Measurements from ENCODE around the gene MED25.

The MED25 gene

DNA sequence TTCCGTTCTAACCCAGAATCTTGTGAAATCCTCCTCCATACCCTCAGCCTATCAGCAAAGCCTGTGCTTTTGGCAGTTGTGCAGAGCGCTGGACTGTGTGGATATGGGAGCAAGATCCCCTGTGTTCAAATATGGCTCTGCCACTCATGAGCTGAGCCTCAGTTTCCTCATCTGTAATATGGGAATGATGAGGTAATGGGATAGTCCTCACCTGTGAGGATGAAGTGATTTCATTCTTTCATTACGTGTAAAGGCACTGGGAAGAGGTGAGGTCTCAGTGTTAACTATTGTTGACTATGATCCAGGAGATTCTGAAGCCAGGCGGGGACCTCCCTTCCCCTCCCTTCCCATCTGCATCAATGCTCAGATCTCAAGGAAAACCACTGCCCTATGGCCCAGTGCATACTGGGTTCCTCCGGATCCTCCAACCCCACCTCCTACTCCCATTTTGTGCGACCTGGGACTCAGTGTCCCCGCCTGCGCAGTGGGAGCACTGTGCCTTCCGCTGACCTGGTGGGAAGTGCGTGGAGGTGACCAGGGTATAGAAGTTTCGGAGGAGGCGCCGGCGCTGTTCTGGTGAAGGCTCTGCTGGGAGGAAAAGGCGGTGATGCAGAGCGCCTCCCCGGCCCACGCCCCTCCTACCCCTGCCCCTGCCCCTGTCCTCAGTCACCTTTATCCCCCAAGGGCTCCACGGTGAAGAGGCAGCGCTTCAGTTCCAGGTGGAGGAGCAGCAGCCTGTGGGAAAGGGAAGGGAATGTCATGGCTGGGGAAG is 10.0 kb upstream of the MED25 start:
- no peak overlapping the region for H3K4me3 ChIP-seq (ENCODE audit: low read length)
- DNase-seq (ENCODE audit: low read depth): no peak
- TF ChIP-seq, protein P1, sequence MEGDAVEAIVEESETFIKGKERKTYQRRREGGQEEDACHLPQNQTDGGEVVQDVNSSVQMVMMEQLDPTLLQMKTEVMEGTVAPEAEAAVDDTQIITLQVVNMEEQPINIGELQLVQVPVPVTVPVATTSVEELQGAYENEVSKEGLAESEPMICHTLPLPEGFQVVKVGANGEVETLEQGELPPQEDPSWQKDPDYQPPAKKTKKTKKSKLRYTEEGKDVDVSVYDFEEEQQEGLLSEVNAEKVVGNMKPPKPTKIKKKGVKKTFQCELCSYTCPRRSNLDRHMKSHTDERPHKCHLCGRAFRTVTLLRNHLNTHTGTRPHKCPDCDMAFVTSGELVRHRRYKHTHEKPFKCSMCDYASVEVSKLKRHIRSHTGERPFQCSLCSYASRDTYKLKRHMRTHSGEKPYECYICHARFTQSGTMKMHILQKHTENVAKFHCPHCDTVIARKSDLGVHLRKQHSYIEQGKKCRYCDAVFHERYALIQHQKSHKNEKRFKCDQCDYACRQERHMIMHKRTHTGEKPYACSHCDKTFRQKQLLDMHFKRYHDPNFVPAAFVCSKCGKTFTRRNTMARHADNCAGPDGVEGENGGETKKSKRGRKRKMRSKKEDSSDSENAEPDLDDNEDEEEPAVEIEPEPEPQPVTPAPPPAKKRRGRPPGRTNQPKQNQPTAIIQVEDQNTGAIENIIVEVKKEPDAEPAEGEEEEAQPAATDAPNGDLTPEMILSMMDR (IDR thresholded peaks at IDR 0.05; ENCODE audit: insufficient read depth, low read depth, low read length, missing control alignments): no peak

- peak; percentile 83 for DNase-seq (ENCODE audit: low read depth)
- TF ChIP-seq, protein P1 (IDR thresholded peaks at IDR 0.05; ENCODE audit: insufficient read depth, low read depth, low read length, missing control alignments): no peak
- peak overlapping the region; percentile 53 for H3K4me3 ChIP-seq (ENCODE audit: low read length)
Measured at GRCh38 chr19:49808711-49809159, 9.4 kb upstream of the MED25 start.

- no peak for DNase-seq (ENCODE audit: low read depth)
- TF ChIP-seq, protein P1 (IDR thresholded peaks at IDR 0.05; ENCODE audit: insufficient read depth, low read depth, low read length, missing control alignments): no peak
- H3K4me3 ChIP-seq (ENCODE audit: low read length): peak overlapping the region; percentile 53
Measured at GRCh38 chr19:49809160-49809940, 8.7 kb upstream of the MED25 start.

- no peak overlapping the region for H3K4me3 ChIP-seq (ENCODE audit: low read length)
- DNase-seq (ENCODE audit: low read depth): no peak
- TF ChIP-seq, protein P1 (IDR thresholded peaks at IDR 0.05; ENCODE audit: insufficient read depth, low read depth, low read length, missing control alignments): no peak
Measured at GRCh38 chr19:49809941-49810389, 8.1 kb upstream of the MED25 start.

DNA sequence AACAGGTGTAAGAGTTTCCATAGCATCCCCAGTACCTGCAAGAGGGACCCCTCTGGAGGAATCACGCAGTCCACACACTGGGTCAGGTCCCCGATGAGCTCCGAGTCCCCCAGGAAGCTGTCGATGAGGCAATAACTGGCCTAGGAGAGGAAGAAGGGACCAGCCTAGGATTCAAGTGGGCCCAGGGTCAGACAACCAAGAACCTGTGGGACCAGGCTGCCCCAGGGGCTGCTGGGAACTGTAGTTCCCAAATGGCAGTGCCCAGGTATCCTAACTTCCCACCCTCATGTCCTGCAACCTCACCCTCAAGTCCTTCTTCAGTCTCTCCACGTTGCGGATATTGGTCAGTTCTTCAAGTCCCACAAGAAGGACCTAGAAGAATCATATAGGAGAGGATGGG is 6.8 kb upstream of the MED25 start:
- H3K4me3 ChIP-seq (ENCODE audit: low read length): no peak overlapping the region
- DNase-seq (ENCODE audit: low read depth): no peak
- TF ChIP-seq, protein P1 (IDR thresholded peaks at IDR 0.05; ENCODE audit: insufficient read depth, low read depth, low read length, missing control alignments): no peak

GRCh38 chr19:49812452-49812996 is 5.6 kb upstream of the MED25 start:
- H3K4me3 ChIP-seq (ENCODE audit: low read length): peak overlapping the region; percentile 88
- no peak for DNase-seq (ENCODE audit: low read depth)
- TF ChIP-seq, protein P1 (IDR thresholded peaks at IDR 0.05; ENCODE audit: insufficient read depth, low read depth, low read length, missing control alignments): no peak

Measured in epithelial cell of esophagus (primary cell).